GM12875 (cell line): ENCODE data around the gene PRKCZ.

Experiments used
- H3K4me3 ChIP-seq: one replicate; pipeline ENCODE4 v1.5.1; 2011; ENCODE audit warnings: low read depth, low read length, control low read depth
- CTCF ChIP-seq: IDR thresholded peaks from 2 replicates; pipeline ENCODE4 v1.5.1; 2011; ENCODE audit warnings: low read depth, mild to moderate bottlenecking, control low read depth, inconsistent platforms, low read length, moderate library complexity, borderline replicate concordance; ENCODE audit not compliant: insufficient read depth

PRKCZ gene

GRCh38 chr1:2129256-2129943, 79.2 kb downstream of the PRKCZ start:
- H3K4me3 ChIP-seq = no peak overlapping the region
- TF ChIP-seq CTCF = no peak

- H3K4me3 ChIP-seq = no peak overlapping the region
- no peak for TF ChIP-seq CTCF
Measured at GRCh38 chr1:2130156-2130555, 79.9 kb downstream of the PRKCZ start.

- H3K4me3 ChIP-seq = no peak overlapping the region
- TF ChIP-seq CTCF = no peak
Measured at GRCh38 chr1:2130871-2131289, 80.7 kb downstream of the PRKCZ start.

GRCh38 chr1:2132222-2133038, 82.2 kb downstream of the PRKCZ start:
- TF ChIP-seq CTCF = no peak
- H3K4me3 ChIP-seq = no peak overlapping the region

GRCh38 chr1:2133039-2133878, 83.0 kb downstream of the PRKCZ start:
- H3K4me3 ChIP-seq = peak overlapping the region; percentile 40
- no peak for TF ChIP-seq CTCF

- H3K4me3 ChIP-seq = no peak overlapping the region
- no peak for TF ChIP-seq CTCF
Measured at GRCh38 chr1:2133879-2134215, 83.6 kb downstream of the PRKCZ start.
